A204.1 (cell line): ENCODE measurements around the gene COX8A.

Source experiments
- FAIRE-seq: peaks from 2 replicates; lab custom pipeline; 2012; peaks lifted over from hg19 to GRCh38; lab: Jason Lieb, UNC

Gene COX8A

DNA sequence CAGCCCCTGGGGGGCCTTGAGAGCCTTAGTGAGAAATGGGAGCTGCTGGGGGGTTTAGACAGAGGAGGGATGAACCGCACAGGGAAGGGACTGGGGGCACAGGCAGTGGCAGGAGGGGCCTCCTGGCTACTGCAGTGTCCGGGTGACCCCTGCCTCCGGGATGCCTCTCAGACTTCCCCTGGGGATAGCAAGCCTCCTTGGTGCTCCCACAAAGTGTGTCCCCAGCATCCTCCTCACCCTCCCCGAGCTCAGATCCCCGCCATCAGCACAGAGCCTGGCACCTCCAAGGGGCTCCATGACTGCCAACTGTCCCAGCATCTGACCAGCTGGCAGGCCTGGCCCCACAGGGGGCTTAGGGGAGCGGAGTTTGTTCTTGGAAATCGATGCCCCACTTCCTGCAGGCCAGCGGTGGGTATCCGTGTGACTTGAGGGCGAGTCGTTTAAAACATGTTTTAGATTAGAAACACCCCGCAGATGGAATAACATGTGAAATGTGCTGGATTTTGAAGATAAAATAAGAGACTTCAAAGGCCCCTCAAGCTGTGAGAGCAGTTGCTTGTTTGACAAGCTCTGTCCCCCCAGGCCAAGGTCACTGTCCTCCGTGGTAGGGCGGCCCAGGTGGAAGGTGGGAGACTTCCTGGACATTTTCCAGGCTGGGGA is 47.8 kb downstream of the COX8A start:
- FAIRE-seq: no peak

DNA sequence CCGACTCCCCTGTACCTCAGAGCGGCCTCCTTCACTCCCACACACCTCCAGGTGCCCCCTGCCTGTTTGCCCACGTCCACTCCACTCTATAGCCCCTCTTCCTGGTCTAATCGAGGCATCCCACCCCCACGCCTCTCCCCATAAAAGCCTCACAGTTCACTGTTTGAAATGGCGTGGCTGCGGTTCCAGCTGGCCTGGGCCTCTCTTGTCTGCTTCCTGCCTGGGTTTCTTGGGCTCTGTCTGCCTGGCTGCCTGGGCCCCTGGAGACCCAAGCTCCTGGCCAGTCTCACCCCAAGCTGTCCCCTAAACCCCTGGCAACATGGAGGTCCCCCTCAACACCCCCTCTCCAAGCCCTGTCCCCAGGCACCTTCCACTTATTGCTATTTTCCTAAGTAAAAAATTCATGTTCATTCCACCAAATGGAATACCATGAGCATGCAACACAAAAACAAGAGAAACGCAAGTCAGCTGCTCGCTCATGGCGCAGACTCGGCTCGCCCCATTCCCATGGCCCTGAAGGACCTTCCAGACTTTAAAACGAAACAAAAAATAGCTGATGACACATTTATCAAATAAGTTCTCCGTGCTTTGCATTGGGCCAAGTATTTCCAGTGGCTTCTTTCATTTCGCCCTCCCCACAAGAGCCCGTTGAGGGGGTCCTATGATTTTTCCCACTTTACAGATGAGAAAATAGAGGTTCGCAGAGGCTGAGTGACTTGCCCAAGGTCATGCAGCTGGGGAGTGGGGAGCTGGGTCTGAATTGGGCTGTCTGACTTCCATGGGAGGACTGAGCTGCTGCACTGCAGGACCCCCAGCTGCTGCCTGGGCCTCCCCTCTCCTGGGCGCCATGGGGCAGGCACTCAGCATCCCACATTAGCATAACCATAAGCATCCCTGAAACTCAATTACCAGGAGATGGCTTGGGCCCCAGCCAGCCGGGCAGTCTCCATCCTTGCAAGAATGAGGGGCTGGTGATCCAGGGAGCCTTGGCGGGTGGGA is 49.6 kb downstream of the COX8A start:
- FAIRE-seq: no peak

- FAIRE-seq: no peak
These were observed 50.8 kb downstream of the COX8A start for GRCh38 chr11:64025205-64025604.
